OCI-LY7 (cell line): ENCODE data around the gene TAMALIN. TPM values are rescaled to one million over a fixed set of nuclear protein-coding genes. Genes with fewer than 3 reads are reported as not detected.

Experiments used
- BruUV-seq: library from RNA; stranded (reverse); fragments of 400-500 nt; replicated peaks from 2 replicates; lab custom pipeline; 2021; lab: Mats Ljungman, UMichigan
- CTCF ChIA-PET: fragments of 300-600 bp; sonication (Branson Sonifier 250); formaldehyde crosslinking; loops from one replicate; lab custom pipeline; 2022; ENCODE audit warnings: antibody characterized with exemption; ENCODE audit not compliant: unreplicated experiment; lab: Charles Lee
- POLR2A ChIA-PET: fragments of 300-600 bp; sonication (Branson Sonifier 250); formaldehyde crosslinking; loops from one replicate; lab custom pipeline; 2022; ENCODE audit warnings: antibody characterized with exemption; lab: Charles Lee
- DNase-seq: peaks from one replicate; pipeline ENCODE4 v3.0.0-alpha.2; 2015; ENCODE audit warnings: low spot score
- H2AFZ ChIP-seq: fragments of 200-600 bp; sonication (generic), shearing (Covaris generic); 2 replicates; pipeline ENCODE4 v1.6.1; 2014; ENCODE audit warnings: mild to moderate bottlenecking, antibody characterized with exemption, low read length, moderate library complexity
- H3K27ac ChIP-seq: fragments of 200-600 bp; sonication (generic); 2 replicates; pipeline ENCODE4 v1.5.1; 2014; ENCODE audit warnings: mixed run types, low read depth, mild to moderate bottlenecking, moderate library complexity, low read length, inconsistent platforms; ENCODE audit not compliant: poor library complexity, severe bottlenecking
- H3K36me3 ChIP-seq: fragments of 200-600 bp; sonication (generic); 2 replicates; pipeline ENCODE4 v1.6.1; 2014; ENCODE audit warnings: mild to moderate bottlenecking, antibody characterized with exemption, low read length, moderate library complexity, mixed read lengths; ENCODE audit not compliant: insufficient read depth
- H3K4me1 ChIP-seq: fragments of 200-600 bp; sonication (generic); 2 replicates; pipeline ENCODE4 v1.5.1; 2014; ENCODE audit warnings: mild to moderate bottlenecking, low read length; ENCODE audit not compliant: insufficient read depth, poor library complexity, severe bottlenecking
- H3K4me2 ChIP-seq: fragments of 200-600 bp; sonication (generic); 2 replicates; pipeline ENCODE4 v1.6.1; 2014; ENCODE audit warnings: mild to moderate bottlenecking, low read length
- H3K4me3 ChIP-seq: fragments of 200-600 bp; sonication (generic); 2 replicates; pipeline ENCODE4 v1.5.1; 2014; ENCODE audit warnings: mild to moderate bottlenecking, low read depth, low read length; ENCODE audit not compliant: poor library complexity, severe bottlenecking
- H3K79me2 ChIP-seq: fragments of 200-600 bp; sonication (generic); 2 replicates; pipeline ENCODE4 v1.6.1; 2016; ENCODE audit warnings: low read depth, mild to moderate bottlenecking, low read length, moderate library complexity, mixed read lengths; ENCODE audit not compliant: insufficient read depth
- H3K9me2 ChIP-seq: fragments of 200-600 bp; sonication (generic); 2 replicates; pipeline ENCODE4 v1.6.1; 2016; ENCODE audit warnings: mild to moderate bottlenecking, low read length, mixed read lengths; ENCODE audit not compliant: insufficient read depth
- H3K9me3 ChIP-seq: fragments of 200-600 bp; sonication (generic); 2 replicates; pipeline ENCODE4 v1.6.1; 2014; ENCODE audit warnings: mild to moderate bottlenecking, mixed run types, low read length, mixed read lengths
- H4K20me1 ChIP-seq: fragments of 200-600 bp; sonication (generic); 2 replicates; pipeline ENCODE4 v1.6.1; 2014; ENCODE audit warnings: mild to moderate bottlenecking, antibody characterized with exemption, low read length, moderate library complexity, mixed read lengths; ENCODE audit not compliant: insufficient read depth
- CTCF ChIP-seq: fragments of 200-600 bp; sonication (generic); conservative IDR thresholded peaks from 2 replicates; pipeline ENCODE4 v1.5.1; 2014; ENCODE audit warnings: mild to moderate bottlenecking, antibody characterized with exemption, low read length, moderate library complexity, mixed read lengths
- EZH2phosphoT487 ChIP-seq: fragments of 200-600 bp; sonication (generic); IDR thresholded peaks from 2 replicates; pipeline ENCODE4 v1.6.1; 2018; ENCODE audit warnings: low read depth, borderline replicate concordance, mild to moderate bottlenecking, mixed run types, antibody characterized with exemption, low read length, moderate library complexity, mixed read lengths
- intact Hi-C: fragments of 100-400 bp; cut with micrococcal nuclease; formaldehyde crosslinking; loops from one replicate; pipeline ENCODE4 v1.10.0; 2022; ENCODE audit not compliant: unreplicated experiment
- total RNA-seq, 2 experiments: library from RNA; depleted of rRNA in 1 of 2; stranded (reverse); fragments of >200 nt in 1 of 2; shearing (Covaris generic) in 1 of 2; gene quantifications; 2 replicates each; pipeline ENCODE4 v1.2.3, GENCODE V29; 2014 to 2022

Gene TAMALIN
- total RNA-seq, 2 experiments from 2014 or later: 0.66 to 1.3 TPM

- Histone ChIP-seq H3K4me1 (peaks cover 70% of the 10 kb centered on the region), H3K4me2 (peak overlapping the region; percentile 71), H2AFZ (peak overlapping the region; percentile 62; the same call in 1 of the 2 replicates), H3K9me3 (no peaks in the 10 kb centered on the region), H3K9me2 (no peaks in the 10 kb centered on the region), H3K4me3 (peak overlapping the region; percentile 70), H3K36me3 (no peaks in the 10 kb centered on the region), H4K20me1 (no peaks in the 10 kb centered on the region), H3K27ac (peak overlapping the region; percentile 56), H3K79me2 (no peaks in the 10 kb centered on the region)
- ChIA-PET CTCF (interaction anchor here (0.6 to 3.6 kb wide), 18 partner anchors 12 to 154 kb away, joined by 3 to 50 read pairs (median 7); partner anchors contain the start of gene ATG101), POLR2A (interaction anchor here (0.7 to 4.1 kb wide), 14 partner anchors 8 to 340 kb away, joined by 3 to 33 read pairs (median 6); partner anchors contain the start of gene ATG101)
- no TSS peak for BruUV-seq
- peak; percentile 82 for DNase-seq
- TF ChIP-seq EZH2phosphoT487: no peak
- TF ChIP-seq CTCF: no peak
- intact Hi-C loops: loop anchor here (1.0 to 2.0 kb wide), 4 partner anchors 26 to 93 kb away; partner anchors contain the start of genes ATG101 and NR4A1
Observed at GRCh38 chr12:52024845-52025230, 18.1 kb downstream of the TAMALIN start.

GRCh38 chr12:52026263-52026662 lies 19.5 kb downstream of the TAMALIN start:
- no peaks in the 10 kb centered on the region for H4K20me1 ChIP-seq
- CTCF ChIA-PET: interaction anchor here (0.7 to 3.6 kb wide), 12 partner anchors 10 to 97 kb away, joined by 3 to 50 read pairs (median 4); partner anchors contain the start of gene ATG101
- no peaks in the 10 kb centered on the region for H3K9me2 ChIP-seq
- H3K9me3 ChIP-seq: no peaks in the 10 kb centered on the region
- no peaks in the 10 kb centered on the region for H3K36me3 ChIP-seq
- H3K4me2 ChIP-seq: peak overlapping the region; percentile 71
- H2AFZ ChIP-seq: peak overlapping the region; percentile 62; the same call in 1 of the 2 replicates
- no peak for DNase-seq
- intact Hi-C loops: no loop called here
- POLR2A ChIA-PET: interaction anchor here (0.8 to 4.1 kb wide), 8 partner anchors 10 to 97 kb away, joined by 3 to 33 read pairs (median 10); partner anchors contain the start of genes ATG101 and NR4A1
- TF ChIP-seq CTCF: no peak
- TF ChIP-seq EZH2phosphoT487: no peak
- H3K79me2 ChIP-seq: no peaks in the 10 kb centered on the region
- peak overlapping the region; percentile 56 for H3K27ac ChIP-seq
- peak overlapping the region; percentile 53 for H3K4me3 ChIP-seq
- BruUV-seq: no TSS peak
- peaks cover 62% of the 10 kb centered on the region for H3K4me1 ChIP-seq
